ENCODE data around the gene ASTL. TPM values are rescaled to one million over a fixed set of nuclear protein-coding genes. Genes with fewer than 3 reads are reported as not detected.

The ASTL gene
- total RNA-seq, 1 donor from 2014 or later: not detected

DNA sequence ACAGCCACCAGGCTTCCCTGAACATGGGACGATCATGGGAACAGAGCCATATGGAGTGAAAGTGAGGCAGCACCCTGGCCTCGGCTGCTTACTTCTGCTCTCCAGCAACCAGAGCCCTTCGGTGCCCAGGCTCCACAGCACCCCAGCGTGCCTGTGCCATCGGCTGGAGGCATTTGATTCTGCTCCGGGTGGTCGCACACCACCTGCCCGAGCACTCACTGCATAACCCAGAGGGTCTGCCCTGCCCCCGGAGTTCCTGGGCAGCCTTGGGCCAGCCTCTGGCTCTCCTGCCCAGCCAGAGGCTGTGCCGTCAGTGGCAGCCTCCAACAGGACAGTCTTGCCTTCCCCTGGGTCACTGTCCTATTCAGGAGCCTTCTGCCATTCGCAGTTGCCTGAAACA, 3.9 kb downstream of the ASTL start:
- DNase-seq (ENCODE audit: low read depth): no peak
- Histone ChIP-seq H3K27me3 (ENCODE audit: insufficient read depth, low read length) (peaks cover 35% of the 10 kb centered on the region), H3K9ac (ENCODE audit: low read length) (no peak overlapping the region), H4K20me1 (ENCODE audit: insufficient read depth, low read length) (no peaks in the 10 kb centered on the region), H3K4me2 (ENCODE audit: low read length) (no peak overlapping the region), H3K27ac (ENCODE audit: low read depth, low read length) (no peak overlapping the region), H2AFZ (ENCODE audit: low read depth, low read length) (no peak overlapping the region), H3K9me3 (ENCODE audit: insufficient read depth, low read depth, low read length) (no peaks in the 10 kb centered on the region), H3K36me3 (ENCODE audit: insufficient read depth, low read length) (no peaks in the 10 kb centered on the region), H3K4me1 (ENCODE audit: insufficient read depth, low read length) (no peaks in the 10 kb centered on the region), H3K4me3 (ENCODE audit: insufficient read depth, low read depth, low read length) (no peak overlapping the region), H3K79me2 (ENCODE audit: insufficient read depth, low read length) (no peaks in the 10 kb centered on the region)
- H3K27me3 Mint-ChIP-seq (ENCODE audit: low read depth, unreplicated experiment): peaks cover 62% of the 10 kb centered on the region
- peaks cover 4% of the 10 kb centered on the region for H3K36me3 Mint-ChIP-seq (ENCODE audit: low read depth, unreplicated experiment)
- no peak overlapping the region for H3K4me3 Mint-ChIP-seq (ENCODE audit: unreplicated experiment)
- H3K27ac Mint-ChIP-seq (ENCODE audit: unreplicated experiment): no peak overlapping the region
- no peaks in the 10 kb centered on the region for H3K9me3 Mint-ChIP-seq (ENCODE audit: unreplicated experiment)
- no peak for TF ChIP-seq CTCF (IDR thresholded peaks at IDR 0.05; ENCODE audit: insufficient read depth, low read depth, low read length)
- no peak for TF ChIP-seq EZH2 (IDR thresholded peaks at IDR 0.05; ENCODE audit: insufficient read depth, low read length)
- H3K4me1 Mint-ChIP-seq (ENCODE audit: low read depth, unreplicated experiment): no peaks in the 10 kb centered on the region
- no peak for FAIRE-seq

GRCh38 chr2:96131813-96132745, 6.2 kb downstream of the ASTL start:
- no peaks in the 10 kb centered on the region for H3K79me2 ChIP-seq (ENCODE audit: insufficient read depth, low read length)
- no peaks in the 10 kb centered on the region for H4K20me1 ChIP-seq (ENCODE audit: insufficient read depth, low read length)
- no peak overlapping the region for H3K4me3 Mint-ChIP-seq (ENCODE audit: unreplicated experiment)
- FAIRE-seq: no peak
- H3K4me2 ChIP-seq (ENCODE audit: low read length): no peak overlapping the region
- H3K27ac Mint-ChIP-seq (ENCODE audit: unreplicated experiment): no peak overlapping the region
- TF ChIP-seq CTCF (IDR thresholded peaks at IDR 0.05; ENCODE audit: insufficient read depth, low read depth, low read length) (no peak), EZH2 (IDR thresholded peaks at IDR 0.05; ENCODE audit: insufficient read depth, low read length) (no peak)
- no peaks in the 10 kb centered on the region for H3K9me3 Mint-ChIP-seq (ENCODE audit: unreplicated experiment)
- no peak overlapping the region for H3K27ac ChIP-seq (ENCODE audit: low read depth, low read length)
- no peak overlapping the region for H2AFZ ChIP-seq (ENCODE audit: low read depth, low read length)
- no peaks in the 10 kb centered on the region for H3K4me1 Mint-ChIP-seq (ENCODE audit: low read depth, unreplicated experiment)
- no peaks in the 10 kb centered on the region for H3K36me3 ChIP-seq (ENCODE audit: insufficient read depth, low read length)
- H3K36me3 Mint-ChIP-seq (ENCODE audit: low read depth, unreplicated experiment): peaks cover 4% of the 10 kb centered on the region
- no peaks in the 10 kb centered on the region for H3K4me1 ChIP-seq (ENCODE audit: insufficient read depth, low read length)
- DNase-seq (ENCODE audit: low read depth): no peak
- H3K9ac ChIP-seq (ENCODE audit: low read length): no peak overlapping the region
- H3K27me3 Mint-ChIP-seq (ENCODE audit: low read depth, unreplicated experiment): peaks cover 69% of the 10 kb centered on the region
- peaks cover 37% of the 10 kb centered on the region for H3K27me3 ChIP-seq (ENCODE audit: insufficient read depth, low read length)
- no peak overlapping the region for H3K4me3 ChIP-seq (ENCODE audit: insufficient read depth, low read depth, low read length)
- H3K9me3 ChIP-seq (ENCODE audit: insufficient read depth, low read depth, low read length): no peaks in the 10 kb centered on the region

All from astrocyte (in vitro differentiated cells and primary cell).